GM13977 (cell line): ENCODE measurements around the gene RHBDD1.
A peak's percentile ranks its signal among the peaks of the same experiment; 100 is the strongest.

Source experiments
- DNase-seq: peaks from one replicate; pipeline ENCODE4 v3.0.0; 2012; ENCODE audit warnings: low spot score
- in situ Hi-C: fragments of 300-500 bp; cut with MboI; formaldehyde crosslinking; loops from one replicate; pipeline ENCODE4 v1.12.0; 2022; ENCODE audit warnings: low sequenced_read_pairs, low pct_unique_long_range_greater_than_20kb, mixed read lengths, inconsistent platforms; ENCODE audit not compliant: unreplicated experiment
- TF ChIP-seq, protein P1 (sequence below): IDR thresholded peaks from 2 replicates; pipeline ENCODE4 v1.5.1; 2012; ENCODE audit warnings: mild to moderate bottlenecking, control low read depth; ENCODE audit not compliant: insufficient read depth; ENCODE audit errors: extremely low read depth, missing control alignments

Gene RHBDD1

DNA sequence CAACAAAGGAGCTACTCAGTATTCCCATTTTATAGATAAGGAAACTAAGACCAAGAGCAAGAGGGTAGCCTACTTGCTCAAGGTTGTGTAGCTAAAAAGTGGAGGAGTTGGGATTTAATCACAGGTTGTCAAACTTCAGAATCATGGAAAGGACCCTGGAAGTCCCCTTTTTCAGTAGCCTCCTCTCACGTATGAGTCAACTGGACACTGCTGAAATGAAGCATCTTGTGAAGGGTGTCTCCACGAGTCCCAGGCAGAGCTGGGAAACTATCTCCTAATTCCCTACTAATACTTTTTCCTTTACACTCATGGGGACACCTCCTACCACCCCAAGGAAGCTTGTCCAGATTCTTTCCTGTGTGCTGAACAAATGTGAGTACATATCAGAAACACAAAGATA is 155.8 kb downstream of the RHBDD1 start:
- no peak for DNase-seq
- in situ Hi-C loops: loop anchor here (25.0 kb wide), 2 partner anchors 779 to 1329 kb away; no protein-coding TSS in a partner anchor
- TF ChIP-seq, protein P1, sequence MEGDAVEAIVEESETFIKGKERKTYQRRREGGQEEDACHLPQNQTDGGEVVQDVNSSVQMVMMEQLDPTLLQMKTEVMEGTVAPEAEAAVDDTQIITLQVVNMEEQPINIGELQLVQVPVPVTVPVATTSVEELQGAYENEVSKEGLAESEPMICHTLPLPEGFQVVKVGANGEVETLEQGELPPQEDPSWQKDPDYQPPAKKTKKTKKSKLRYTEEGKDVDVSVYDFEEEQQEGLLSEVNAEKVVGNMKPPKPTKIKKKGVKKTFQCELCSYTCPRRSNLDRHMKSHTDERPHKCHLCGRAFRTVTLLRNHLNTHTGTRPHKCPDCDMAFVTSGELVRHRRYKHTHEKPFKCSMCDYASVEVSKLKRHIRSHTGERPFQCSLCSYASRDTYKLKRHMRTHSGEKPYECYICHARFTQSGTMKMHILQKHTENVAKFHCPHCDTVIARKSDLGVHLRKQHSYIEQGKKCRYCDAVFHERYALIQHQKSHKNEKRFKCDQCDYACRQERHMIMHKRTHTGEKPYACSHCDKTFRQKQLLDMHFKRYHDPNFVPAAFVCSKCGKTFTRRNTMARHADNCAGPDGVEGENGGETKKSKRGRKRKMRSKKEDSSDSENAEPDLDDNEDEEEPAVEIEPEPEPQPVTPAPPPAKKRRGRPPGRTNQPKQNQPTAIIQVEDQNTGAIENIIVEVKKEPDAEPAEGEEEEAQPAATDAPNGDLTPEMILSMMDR: no peak

DNA sequence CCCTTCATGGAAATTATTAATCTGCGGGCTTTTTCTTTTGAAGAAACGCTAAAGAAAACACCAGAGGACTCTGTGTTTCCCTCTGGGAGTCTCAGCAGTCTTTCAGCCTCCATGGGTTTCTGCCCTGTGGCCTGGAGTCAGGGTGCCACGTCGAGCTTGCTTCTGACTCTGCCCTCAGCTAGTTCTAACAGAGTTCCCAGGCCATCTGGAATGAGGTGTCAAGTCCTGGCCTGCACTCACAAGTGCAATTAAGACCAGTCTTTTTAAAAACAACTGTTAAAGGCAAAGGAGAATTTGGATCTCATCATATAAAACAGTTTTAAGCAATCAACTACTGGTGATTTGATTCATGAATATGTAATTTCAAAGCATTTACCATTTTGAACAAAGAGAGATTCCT is 157.3 kb downstream of the RHBDD1 start:
- in situ Hi-C loops: loop anchor here (25.0 kb wide), 2 partner anchors 781 to 1331 kb away; no protein-coding TSS in a partner anchor
- DNase-seq: no peak

DNA sequence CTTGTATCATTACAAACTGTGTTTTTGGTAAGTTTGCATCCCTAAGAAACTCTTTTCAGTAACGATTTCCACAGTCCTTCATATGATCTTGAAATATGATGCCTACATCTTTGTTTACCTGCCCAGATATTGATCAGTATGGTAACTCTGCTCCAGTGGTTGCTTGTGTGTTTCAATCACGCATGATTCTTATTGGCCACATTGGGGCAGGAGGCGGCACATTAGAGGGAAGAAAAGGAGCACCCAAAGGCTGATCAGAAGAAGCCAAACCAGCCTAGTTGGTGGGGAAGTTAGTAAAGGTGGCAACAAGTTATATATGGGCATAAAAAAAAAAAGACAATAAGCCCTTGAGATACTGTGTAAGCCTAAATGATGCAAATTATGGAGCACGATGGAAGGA is 158.9 kb downstream of the RHBDD1 start:
- DNase-seq: no peak
- TF ChIP-seq, protein P1: no peak
- in situ Hi-C loops: loop anchor here (25.0 kb wide), 2 partner anchors 782 to 1332 kb away; no protein-coding TSS in a partner anchor

More for the DNA sequence above, 157.3 kb downstream of the RHBDD1 start:
- TF ChIP-seq, protein P1: no peak

DNA sequence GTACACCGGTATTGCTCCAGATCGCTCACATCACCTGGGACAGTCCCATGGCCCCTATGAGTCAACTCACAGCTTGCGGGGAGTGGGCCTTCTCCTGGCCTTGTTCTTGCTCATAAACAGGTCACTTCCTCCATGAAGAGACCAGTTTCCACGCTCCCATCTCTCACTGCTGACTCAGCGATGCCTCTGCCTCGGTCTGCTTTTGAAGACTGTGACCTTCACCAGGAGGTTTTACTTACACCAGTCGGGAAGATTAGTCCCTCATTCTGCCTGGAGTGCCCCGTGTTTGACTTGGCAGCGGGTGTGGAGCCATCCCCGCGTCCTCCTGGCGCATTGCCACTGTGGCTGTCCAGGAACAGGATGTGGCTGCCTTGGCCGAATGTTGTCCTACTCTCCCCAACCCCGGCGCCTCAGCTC is 159.8 kb downstream of the RHBDD1 start:
- DNase-seq: peak; percentile 30
- TF ChIP-seq, protein P1: no peak

DNA sequence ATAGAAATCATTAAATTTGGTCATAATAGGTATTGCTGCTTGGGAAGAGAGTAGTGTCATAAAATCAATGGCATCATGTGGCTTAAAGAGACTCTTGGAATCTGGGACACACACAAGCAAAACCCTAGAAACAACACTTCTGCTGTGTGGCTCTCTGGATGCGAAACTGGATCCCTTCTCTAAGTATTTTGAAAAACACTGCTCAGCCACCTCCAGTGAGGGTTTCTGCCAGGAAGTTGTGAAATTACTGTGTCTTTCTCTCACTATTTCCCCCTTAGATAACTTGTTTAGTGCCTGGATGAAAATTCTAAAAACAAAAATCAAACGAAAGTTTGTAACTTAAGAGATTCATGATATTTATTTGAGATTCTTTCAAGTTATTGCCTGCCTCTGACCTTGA is 163.8 kb downstream of the RHBDD1 start:
- TF ChIP-seq, protein P1: no peak
- in situ Hi-C loops: loop anchor here (25.0 kb wide), 2 partner anchors 787 to 1337 kb away; no protein-coding TSS in a partner anchor
- no peak for DNase-seq

More for the DNA sequence above, 159.8 kb downstream of the RHBDD1 start:
- in situ Hi-C loops: loop anchor here (25.0 kb wide), 2 partner anchors 783 to 1333 kb away; no protein-coding TSS in a partner anchor

DNA sequence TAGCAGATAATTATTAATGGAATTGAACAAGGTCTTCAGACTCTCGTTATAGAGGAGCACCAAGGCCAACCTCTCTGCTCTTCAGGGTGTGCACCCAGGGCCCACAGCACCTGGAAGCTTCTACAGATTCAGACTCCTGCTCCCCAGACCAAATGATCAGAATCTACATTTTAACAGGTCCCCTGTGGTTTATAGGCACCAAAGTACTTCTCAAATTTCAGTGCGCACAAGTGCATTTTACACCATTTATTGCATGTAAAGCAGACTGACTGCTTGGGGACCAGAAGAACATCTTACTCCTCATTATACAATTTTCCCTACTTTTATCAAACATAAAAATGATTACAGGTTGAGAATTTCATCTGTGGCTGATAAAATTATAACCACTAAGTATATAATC is 164.3 kb downstream of the RHBDD1 start:
- no peak for DNase-seq
- TF ChIP-seq, protein P1: no peak
- in situ Hi-C loops: no loop called here
